Common myeloid progenitor, CD34-positive (primary cell): ENCODE data around the gene ZNRF2.

Experiments
- CTCF ChIA-PET: fragments of 350-600 bp; sonication (Branson Sonifier 250); formaldehyde crosslinking; loops from one replicate; lab custom pipeline; 2021; ENCODE audit warnings: antibody characterized with exemption; lab: Charles Lee
- POLR2A ChIA-PET: fragments of 350-600 bp; sonication (Branson Sonifier 250); formaldehyde crosslinking; loops from one replicate; lab custom pipeline; 2021; ENCODE audit warnings: antibody characterized with exemption; lab: Charles Lee
- DNase-seq, 3 donors: peaks; one replicate each; pipeline versions ENCODE4 v3.0.0 to v3.0.0-alpha.2; 2013
- H3K27ac ChIP-seq, 2 experiments: 1 replicate in 1 of 2; 2 replicates in 1 of 2; pipeline ENCODE4 v1.7.0; 2013; ENCODE audit warnings: inconsistent platforms in 2 of 2, low read length in 2 of 2, mild to moderate bottlenecking in 2 of 2, low read depth in 1 of 2, moderate library complexity in 1 of 2; ENCODE audit not compliant: severe bottlenecking in 2 of 2, insufficient read depth in 1 of 2, poor library complexity in 1 of 2
- H3K27me3 ChIP-seq, 5 experiments: replicated peaks in 2 of 5; 1 replicate in 3 of 5; 2 replicates in 2 of 5; pipeline versions ENCODE4 v1.6.1 to v1.7.0; 2013; ENCODE audit warnings: low read length in 4 of 5, mild to moderate bottlenecking in 2 of 5, moderate library complexity in 2 of 5, inconsistent platforms in 1 of 5; ENCODE audit not compliant: insufficient read depth in 5 of 5, control insufficient read depth in 4 of 5
- H3K36me3 ChIP-seq, 4 experiments: 1 replicate in 2 of 4; 2 replicates in 2 of 4; pipeline versions ENCODE4 v1.6.1 to v1.7.0; 2013; ENCODE audit warnings: low read length in 3 of 4, control low read depth in 1 of 4, mild to moderate bottlenecking in 1 of 4; ENCODE audit not compliant: control insufficient read depth in 4 of 4, insufficient read depth in 4 of 4
- H3K4me1 ChIP-seq, 4 experiments: 1 replicate in 3 of 4; 2 replicates in 1 of 4; pipeline versions ENCODE4 v1.6.1 to v1.7.1; 2013; ENCODE audit warnings: low read length in 3 of 4, mild to moderate bottlenecking in 3 of 4, control low read depth in 1 of 4, inconsistent platforms in 1 of 4, moderate library complexity in 1 of 4; ENCODE audit not compliant: control insufficient read depth in 4 of 4, insufficient read depth in 4 of 4; ENCODE audit errors: control extremely low read depth in 1 of 4
- H3K4me3 ChIP-seq, 7 experiments: 1 replicate in 4 of 7; 2 replicates in 3 of 7; pipeline versions ENCODE4 v1.5.1 to v1.7.0; 2013; ENCODE audit warnings: mild to moderate bottlenecking in 7 of 7, low read length in 6 of 7, moderate library complexity in 6 of 7, inconsistent platforms in 2 of 7, low read depth in 2 of 7, control low read depth in 1 of 7; ENCODE audit not compliant: insufficient read depth in 4 of 7, control insufficient read depth in 1 of 7; ENCODE audit errors: extremely low read depth in 1 of 7
- H3K9me3 ChIP-seq, 5 experiments: 1 replicate in 4 of 5; 2 replicates in 1 of 5; pipeline versions ENCODE4 v1.6.1 to v1.7.1; 2013; ENCODE audit warnings: low read length in 4 of 5, mild to moderate bottlenecking in 2 of 5, inconsistent platforms in 1 of 5, low read depth in 1 of 5, moderate library complexity in 1 of 5; ENCODE audit not compliant: control insufficient read depth in 4 of 5, insufficient read depth in 2 of 5; ENCODE audit errors: control extremely low read depth in 1 of 5
- WGBS: methylation state at CpG from one replicate; pipeline ENCODE4 v1.1.5; 2013; ENCODE audit not compliant: insufficient coverage; 5-methylcytosine and 5-hydroxymethylcytosine counted together

Gene ZNRF2

DNA sequence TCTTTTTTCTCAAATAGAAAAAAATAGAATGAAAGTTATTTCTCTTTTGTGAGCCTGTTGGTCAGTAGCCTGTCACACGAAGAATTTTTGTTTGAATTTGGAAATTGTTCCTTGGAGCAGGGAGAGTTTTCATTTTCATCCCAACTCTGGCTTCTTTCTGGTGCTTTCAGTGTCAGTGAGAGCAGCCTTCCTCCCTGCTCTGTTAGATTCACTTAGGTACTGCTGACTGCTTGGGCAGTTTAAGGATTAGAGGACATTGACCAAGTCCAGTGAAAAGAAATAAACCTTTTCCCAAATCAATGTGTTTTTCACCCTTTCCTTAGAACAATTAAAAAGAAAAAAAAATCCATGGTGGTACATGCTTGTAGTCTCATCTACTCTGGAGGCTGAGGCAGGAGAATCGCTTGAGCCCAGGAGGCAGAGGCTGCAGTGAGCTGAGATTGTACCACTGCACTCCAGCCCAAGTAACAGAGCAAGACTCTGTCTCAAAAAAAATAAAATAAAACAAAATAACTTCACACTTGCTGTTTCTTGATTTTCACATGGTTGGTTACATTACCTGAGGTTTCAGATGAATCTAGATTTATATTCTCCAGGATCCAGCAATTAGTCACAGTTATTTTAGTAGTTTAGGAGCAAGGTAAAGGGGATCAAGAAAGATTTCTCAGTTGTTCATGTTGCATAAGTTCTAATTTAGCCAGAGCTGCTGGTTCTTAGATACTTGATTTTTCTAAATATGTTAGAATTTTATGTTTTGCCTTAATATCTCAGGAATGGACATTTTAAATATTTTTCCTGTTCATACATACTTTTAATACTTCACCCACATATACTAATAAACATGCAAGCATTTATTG, 63.1 kb downstream of the ZNRF2 start:
- WGBS = 100% methylated on average over 1 of the region's 2 CpGs
- peak overlapping the region in 1 of 2 experiments; percentile 79 for H3K27ac ChIP-seq
- no peaks in the 10 kb centered on the region for H3K27me3 ChIP-seq
- H3K9me3 ChIP-seq = no peaks in the 10 kb centered on the region
- no peaks in the 10 kb centered on the region for H3K36me3 ChIP-seq
- DNase-seq = no peak
- ChIA-PET POLR2A (interaction anchor here (0.6 to 0.8 kb wide), 2 partner anchors 17 to 206 kb away, joined by 4 read pairs; no protein-coding TSS in a partner anchor), CTCF (interaction anchor here (0.9 to 2.4 kb wide), 5 partner anchors 12 to 36 kb away, joined by 3 to 6 read pairs (median 4); no protein-coding TSS in a partner anchor)
- H3K4me1 ChIP-seq = peaks cover 22 to 66% (median 40%) of the 10 kb centered on the region in 4 experiments
- peak overlapping the region in 1 of 7 experiments; percentile 28 for H3K4me3 ChIP-seq

DNA sequence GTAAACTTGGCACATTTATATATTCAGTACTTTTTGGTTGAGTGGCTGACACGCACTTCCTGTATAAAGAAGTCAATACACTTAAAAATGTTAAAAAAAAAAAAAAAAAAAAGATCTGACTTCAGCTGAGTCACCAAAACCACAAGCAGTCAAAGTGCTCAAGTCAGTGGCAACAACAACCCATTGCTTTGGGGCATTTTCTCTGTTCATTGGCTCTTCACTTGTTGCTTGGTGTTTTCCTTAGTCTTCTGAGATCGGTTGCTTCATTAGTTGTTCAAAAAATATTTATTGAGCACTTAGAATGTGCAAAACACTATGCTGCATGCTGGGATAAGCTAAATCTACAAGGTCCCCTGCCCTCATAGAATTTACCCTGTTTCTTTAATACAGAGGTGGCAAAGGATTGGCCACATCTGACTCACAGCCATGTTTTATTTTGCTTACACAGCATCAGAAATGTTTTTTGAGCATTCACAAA, 63.7 kb downstream of the ZNRF2 start:
- POLR2A ChIA-PET = interaction anchor here (0.8 kb wide), 1 partner anchor 18 kb away, joined by 4 read pairs; no protein-coding TSS in a partner anchor
- CTCF ChIA-PET = interaction anchor here (0.9 to 2.4 kb wide), 7 partner anchors 11 to 36 kb away, joined by 3 to 6 read pairs (median 4); no protein-coding TSS in a partner anchor
- WGBS = 100% methylated on average over 1 of the region's 2 CpGs
- Histone ChIP-seq H3K27me3 (no peaks in the 10 kb centered on the region), H3K9me3 (no peaks in the 10 kb centered on the region), H3K4me1 (peaks cover 22 to 72% (median 40%) of the 10 kb centered on the region in 4 experiments), H3K27ac (peak overlapping the region in 1 of 2 experiments; percentile 79), H3K4me3 (peak overlapping the region in 3 of 7 experiments; percentile 4 to 29 (median 4)), H3K36me3 (no peaks in the 10 kb centered on the region)
- DNase-seq = peak; percentile 83 to 95 (median 92)

DNA sequence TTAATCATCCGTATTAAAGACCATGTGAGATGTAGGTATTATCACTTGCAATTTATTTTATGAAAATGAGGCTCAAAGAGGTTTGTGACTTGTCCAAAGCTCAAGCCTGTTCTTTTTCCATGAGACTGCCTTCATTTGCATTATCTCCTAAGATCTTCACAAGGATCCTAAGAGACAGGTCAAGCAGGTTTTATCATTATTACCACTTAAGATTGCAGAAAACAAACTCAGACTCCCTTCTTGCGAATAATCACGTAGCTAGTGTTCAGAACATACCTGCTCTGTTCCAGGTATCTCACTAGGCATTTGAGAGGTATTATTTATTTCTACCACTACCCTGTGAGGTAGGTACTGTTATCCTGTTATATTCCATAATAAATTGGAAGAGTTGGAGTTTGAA, 64.8 kb downstream of the ZNRF2 start:
- Histone ChIP-seq H3K27ac (no peak overlapping the region), H3K36me3 (no peaks in the 10 kb centered on the region), H3K9me3 (no peaks in the 10 kb centered on the region), H3K27me3 (no peaks in the 10 kb centered on the region), H3K4me1 (peaks cover 22 to 76% (median 39%) of the 10 kb centered on the region in 4 experiments), H3K4me3 (no peak overlapping the region)
- POLR2A ChIA-PET = no interaction called here
- CTCF ChIA-PET = interaction anchor here (0.7 to 2.4 kb wide), 7 partner anchors 12 to 1162 kb away, joined by 3 to 6 read pairs (median 4); no protein-coding TSS in a partner anchor
- DNase-seq = no peak
- WGBS = no CpG with 5 or more reads among the region's 3 CpGs

DNA sequence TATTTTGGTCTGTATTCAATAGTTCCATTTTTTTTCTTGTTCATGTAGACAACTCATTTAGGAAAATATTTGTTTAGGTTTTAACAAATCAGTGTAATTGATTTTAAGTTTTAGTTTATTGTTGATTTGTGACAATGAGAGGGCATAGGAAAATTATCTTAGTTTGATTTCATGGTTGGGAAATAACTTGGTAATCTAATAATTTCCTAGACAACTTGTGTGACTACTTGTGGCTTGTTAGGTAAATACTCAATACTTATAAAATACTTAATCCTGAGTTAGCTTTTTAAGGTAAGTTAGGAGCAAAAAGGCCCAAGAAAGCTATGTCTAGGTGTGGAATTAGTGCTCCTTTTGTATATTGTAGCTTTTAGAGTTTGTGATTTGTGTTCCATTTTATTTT, 65.4 kb downstream of the ZNRF2 start:
- H3K4me1 ChIP-seq = peaks cover 22 to 73% (median 35%) of the 10 kb centered on the region in 4 experiments
- H3K36me3 ChIP-seq = no peaks in the 10 kb centered on the region
- DNase-seq = no peak
- no peak overlapping the region for H3K4me3 ChIP-seq
- H3K27me3 ChIP-seq = no peaks in the 10 kb centered on the region
- POLR2A ChIA-PET = no interaction called here
- no peaks in the 10 kb centered on the region for H3K9me3 ChIP-seq
- CTCF ChIA-PET = interaction anchor here (0.7 to 1.7 kb wide), 5 partner anchors 28 to 1163 kb away, joined by 3 to 6 read pairs (median 4); no protein-coding TSS in a partner anchor
- no peak overlapping the region for H3K27ac ChIP-seq

DNA sequence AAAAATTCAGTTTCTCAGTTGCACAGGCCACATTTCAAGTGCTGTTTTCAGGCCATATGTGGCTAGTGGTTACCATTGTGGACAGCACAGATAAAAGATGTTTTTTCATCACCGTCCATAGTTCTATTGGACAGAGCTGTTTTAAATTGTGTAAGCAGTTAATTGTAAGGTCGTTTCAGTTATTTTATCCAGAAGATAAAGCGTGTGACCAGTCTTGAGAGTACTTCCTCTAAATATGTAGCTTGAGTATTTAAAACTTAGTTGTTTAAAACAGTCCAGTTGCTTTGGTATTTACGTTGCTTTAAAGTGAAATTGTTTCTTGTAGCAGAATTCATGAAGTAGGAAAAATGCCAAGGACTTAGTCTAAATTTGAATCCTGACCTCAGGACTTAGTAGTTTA, 66.9 kb downstream of the ZNRF2 start:
- H3K4me3 ChIP-seq = peak overlapping the region in 3 of 7 experiments; percentile 4 to 48 (median 13)
- WGBS = 14% methylated on average over 2 of the region's 4 CpGs
- no peaks in the 10 kb centered on the region for H3K9me3 ChIP-seq
- peak overlapping the region; percentile 12 to 76 for H3K27ac ChIP-seq
- peaks cover 0 to 3% (median 0%) of the 10 kb centered on the region in 4 experiments for H3K36me3 ChIP-seq
- DNase-seq = peak in 2 of 3 donors; percentile 59 to 79
- POLR2A ChIA-PET = interaction anchor here (1.0 kb wide), 1 partner anchor 23 kb away, joined by 3 read pairs; no protein-coding TSS in a partner anchor
- peaks cover 22 to 66% (median 32%) of the 10 kb centered on the region in 4 experiments for H3K4me1 ChIP-seq
- CTCF ChIA-PET = interaction anchor here (0.9 to 1.7 kb wide), 7 partner anchors 9 to 73 kb away, joined by 3 to 5 read pairs (median 3); no protein-coding TSS in a partner anchor
- no peaks in the 10 kb centered on the region for H3K27me3 ChIP-seq

DNA sequence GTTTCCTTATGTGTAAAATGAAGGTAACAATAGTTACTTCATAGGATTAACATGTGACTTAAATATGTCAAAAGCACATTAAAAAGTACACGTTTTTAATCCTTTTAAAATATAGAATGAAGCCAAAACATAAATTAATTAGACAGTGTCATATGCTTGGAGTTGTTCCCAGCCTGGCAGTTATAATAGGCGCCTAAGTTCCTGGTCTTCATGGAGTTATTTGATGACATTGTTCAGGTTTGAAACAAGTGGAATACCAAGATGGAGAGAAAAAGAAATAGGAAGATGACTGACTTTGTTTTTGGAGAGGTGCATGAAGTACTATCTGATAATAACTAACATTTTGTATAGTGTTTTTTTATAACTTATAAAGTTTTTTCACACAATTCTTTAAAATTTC, 67.3 kb downstream of the ZNRF2 start:
- WGBS = 20% methylated on average over 1 of the region's 2 CpGs

More for the DNA sequence above, 67.3 kb downstream of the ZNRF2 start:
- POLR2A ChIA-PET = interaction anchor here (1.0 kb wide), 1 partner anchor 24 kb away, joined by 3 read pairs; no protein-coding TSS in a partner anchor
- H3K36me3 ChIP-seq = peaks cover 0 to 3% (median 0%) of the 10 kb centered on the region in 4 experiments
- H3K27ac ChIP-seq = peak overlapping the region; percentile 12 to 76
- CTCF ChIA-PET = interaction anchor here (0.9 to 2.0 kb wide), 9 partner anchors 10 to 78 kb away, joined by 3 to 6 read pairs (median 4); no protein-coding TSS in a partner anchor
- no peaks in the 10 kb centered on the region for H3K27me3 ChIP-seq
- no peak for DNase-seq
- H3K9me3 ChIP-seq = no peaks in the 10 kb centered on the region
- peaks cover 22 to 65% (median 32%) of the 10 kb centered on the region in 4 experiments for H3K4me1 ChIP-seq
- H3K4me3 ChIP-seq = peak overlapping the region in 3 of 7 experiments; percentile 4 to 48 (median 13)
